Neural crest cell (in vitro differentiated cells): ENCODE measurements around the gene EFCAB9. TPM values are rescaled to one million over a fixed set of nuclear protein-coding genes. Genes with fewer than 3 reads are reported as not detected.

Experiments used
- DNase-seq: peaks from one replicate; pipeline ENCODE4 v3.0.0; 2021; ENCODE audit warnings: low read depth, mixed read lengths, low spot score
- H3K27ac Mint-ChIP-seq: one replicate; pipeline ENCODE4 v1.8.0; 2021; ENCODE audit warnings: mild to moderate bottlenecking, mixed read lengths; ENCODE audit not compliant: unreplicated experiment
- H3K27me3 Mint-ChIP-seq: 2 replicates; pipeline ENCODE4 v1.8.0; 2021; ENCODE audit warnings: low read depth, mild to moderate bottlenecking, mixed read lengths
- H3K36me3 Mint-ChIP-seq: 2 replicates; pipeline ENCODE4 v1.8.0; 2021; ENCODE audit warnings: low read depth, mild to moderate bottlenecking, mixed read lengths
- H3K4me1 Mint-ChIP-seq: 2 replicates; pipeline ENCODE4 v1.8.0; 2021; ENCODE audit warnings: mixed read lengths
- H3K4me3 Mint-ChIP-seq: one replicate; pipeline ENCODE4 v1.8.0; 2021; ENCODE audit warnings: mild to moderate bottlenecking, mixed read lengths
- H3K9me3 Mint-ChIP-seq: 2 replicates; pipeline ENCODE4 v1.8.0; 2021; ENCODE audit warnings: mixed read lengths
- CTCF ChIP-seq: fragments of 200-600 bp; sonication (generic); conservative IDR thresholded peaks from 2 replicates; pipeline ENCODE4 v1.5.0; 2021; ENCODE audit warnings: antibody characterized with exemption, mild to moderate bottlenecking
- total RNA-seq: library from RNA; stranded (reverse); gene quantifications from 2 replicates; pipeline ENCODE4 v1.2.1, GENCODE V29; 2021

Gene EFCAB9
- total RNA-seq, 1 donor from 2014 or later, result 0.37 TPM

- Mint-ChIP-seq H3K9me3 (no peaks in the 10 kb centered on the region), H3K4me1 (peaks cover 60% of the 10 kb centered on the region), H3K4me3 (no peak overlapping the region), H3K27ac (no peak overlapping the region), H3K27me3 (no peaks in the 10 kb centered on the region), H3K36me3 (peaks cover 5% of the 10 kb centered on the region)
- no peak for DNase-seq
- no peak for TF ChIP-seq CTCF
Observed at GRCh38 chr5:172167895-172168294, 26.1 kb upstream of the EFCAB9 start.

DNA sequence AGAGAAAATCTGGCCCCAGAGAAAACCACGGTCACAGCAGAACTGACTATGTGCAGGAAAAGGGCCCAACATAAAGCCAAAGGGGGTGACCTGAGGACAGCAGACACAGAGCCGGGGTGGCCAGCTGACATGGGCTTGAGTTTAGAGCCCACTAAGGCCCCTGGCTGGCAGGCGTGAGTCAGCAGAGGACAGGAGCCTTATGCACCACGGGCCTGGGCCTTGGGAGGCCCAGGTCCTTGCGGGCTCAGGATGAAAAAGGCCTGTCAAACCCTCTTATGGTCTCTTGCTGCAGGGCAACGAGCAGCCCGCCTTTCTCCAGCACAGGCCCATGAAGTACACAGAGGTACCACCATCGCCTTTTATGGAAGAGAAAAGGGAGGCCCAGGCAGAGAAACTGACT is 25.7 kb upstream of the EFCAB9 start:
- no peak for DNase-seq
- H3K27me3 Mint-ChIP-seq, result no peaks in the 10 kb centered on the region
- peaks cover 60% of the 10 kb centered on the region for H3K4me1 Mint-ChIP-seq
- H3K9me3 Mint-ChIP-seq, result no peaks in the 10 kb centered on the region
- no peak overlapping the region for H3K4me3 Mint-ChIP-seq
- no peak overlapping the region for H3K27ac Mint-ChIP-seq
- no peak for TF ChIP-seq CTCF
- peaks cover 5% of the 10 kb centered on the region for H3K36me3 Mint-ChIP-seq

DNA sequence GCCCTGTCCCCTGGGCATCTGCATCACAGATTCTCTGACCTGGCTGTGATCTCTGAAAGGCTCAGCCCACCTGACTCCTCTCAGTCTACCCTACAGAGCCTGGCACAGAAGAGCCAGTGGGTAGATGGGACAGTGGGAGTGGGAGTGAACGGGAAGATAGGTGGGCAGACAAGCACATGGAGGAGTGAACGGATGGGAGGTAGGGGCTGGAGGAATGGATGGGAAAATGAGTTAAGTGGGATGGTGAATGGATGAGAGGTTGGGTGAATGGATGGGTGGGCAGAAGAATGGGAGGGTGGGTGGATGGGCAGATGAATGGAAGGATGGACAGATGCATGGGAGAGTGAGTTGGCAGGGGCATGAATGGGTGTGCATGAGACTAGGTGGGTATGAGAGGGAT is 24.8 kb upstream of the EFCAB9 start:
- no peak for TF ChIP-seq CTCF
- Mint-ChIP-seq H3K4me3 (peak overlapping the region; percentile 50), H3K36me3 (peaks cover 5% of the 10 kb centered on the region), H3K27me3 (no peaks in the 10 kb centered on the region), H3K9me3 (no peaks in the 10 kb centered on the region), H3K4me1 (peaks cover 63% of the 10 kb centered on the region), H3K27ac (no peak overlapping the region)
- no peak for DNase-seq

- Mint-ChIP-seq H3K4me3 (no peak overlapping the region), H3K9me3 (no peaks in the 10 kb centered on the region), H3K27me3 (no peaks in the 10 kb centered on the region), H3K4me1 (peaks cover 66% of the 10 kb centered on the region), H3K36me3 (peaks cover 5% of the 10 kb centered on the region), H3K27ac (no peak overlapping the region)
- no peak for TF ChIP-seq CTCF
- no peak for DNase-seq
Observed at GRCh38 chr5:172170251-172170701, 23.7 kb upstream of the EFCAB9 start.

- Mint-ChIP-seq H3K27me3 (no peaks in the 10 kb centered on the region), H3K36me3 (peaks cover 5% of the 10 kb centered on the region), H3K4me3 (no peak overlapping the region), H3K9me3 (no peaks in the 10 kb centered on the region), H3K27ac (peak overlapping the region; percentile 50), H3K4me1 (peaks cover 73% of the 10 kb centered on the region)
- no peak for DNase-seq
- no peak for TF ChIP-seq CTCF
Observed at GRCh38 chr5:172171118-172171517, 22.9 kb upstream of the EFCAB9 start.
